ENCODE results near the gene DLG2. TPM values are rescaled to one million over a fixed set of nuclear protein-coding genes. Genes with fewer than 3 reads are reported as not detected.

DLG2 gene
- total and polyA plus RNA-seq, 2 of the 4 experiments (the other 2 are of a cell fraction) = 0.31 to 0.36 TPM

GRCh38 chr11:84339796-84340195 lies 1287.3 kb downstream of the DLG2 start:
- Histone ChIP-seq H3K56ac (ENCODE audit: extremely low read depth, insufficient read depth, low read length) (no peak overlapping the region), H3K9me1 (ENCODE audit: insufficient read depth, low read length) (no peaks in the 10 kb centered on the region), H2BK20ac (ENCODE audit: low read depth, low read length) (no peak overlapping the region), H3K9me3 (ENCODE audit: control insufficient read depth, insufficient read depth, low read length) (no peaks in the 10 kb centered on the region), H3K4me3 (ENCODE audit: insufficient read depth, low read depth, low read length) (no peak overlapping the region), H3K36me3 (ENCODE audit: control insufficient read depth, insufficient read depth, low read length) (no peaks in the 10 kb centered on the region), H4K5ac (ENCODE audit: low read depth, low read length) (no peak overlapping the region), H3K18ac (ENCODE audit: low read depth, low read length) (no peak overlapping the region), H3K27me3 (ENCODE audit: control insufficient read depth, insufficient read depth, low read length) (no peaks in the 10 kb centered on the region), H3K4ac (ENCODE audit: low read depth, low read length) (no peak overlapping the region), H3K9ac (ENCODE audit: low read depth, low read length) (no peak overlapping the region), H3K4me2 (ENCODE audit: low read depth, low read length) (no peak overlapping the region), H2BK15ac (ENCODE audit: low read depth, low read length) (no peak overlapping the region), H2AK5ac (ENCODE audit: low read depth, low read length) (no peak overlapping the region), H2BK120ac (ENCODE audit: low read depth, low read length) (no peak overlapping the region), H3K79me1 (ENCODE audit: low read depth in 1 of 2, low read length in 2 of 2) (no peaks in the 10 kb centered on the region), H4K91ac (ENCODE audit: insufficient read depth, low read depth, low read length) (no peak overlapping the region), H2AFZ (replicated peaks; ENCODE audit: low read length, poor library complexity) (no peak overlapping the region), H4K8ac (ENCODE audit: low read depth in 2 of 2, low read length in 2 of 2) (no peak overlapping the region), H3K23ac (ENCODE audit: low read depth, low read length) (no peak overlapping the region), H4K20me1 (ENCODE audit: insufficient read depth, low read length) (no peaks in the 10 kb centered on the region), H3K14ac (replicated peaks; ENCODE audit: low read depth, low read length) (no peak overlapping the region), H2BK5ac (ENCODE audit: low read depth, low read length, poor library complexity, severe bottlenecking) (no peak overlapping the region), H2AK9ac (replicated peaks; ENCODE audit: low read depth, low read length, poor library complexity) (no peak overlapping the region), H3K4me1 (ENCODE audit: control insufficient read depth, insufficient read depth, low read length) (no peaks in the 10 kb centered on the region), H3K27ac (ENCODE audit: insufficient read depth, low read length) (no peak overlapping the region)
- TF ChIP-seq MAZ (IDR thresholded peaks at IDR 0.05; ENCODE audit: borderline replicate concordance, low read depth, low read length) (no peak), RAD21 (IDR thresholded peaks at IDR 0.05; ENCODE audit: low read length) (no peak), POLR2A (IDR thresholded peaks at IDR 0.05; ENCODE audit: low read depth, low read length) (no peak), BHLHE40 (IDR thresholded peaks at IDR 0.05; ENCODE audit: low read depth, low read length) (no peak), CEBPB (IDR thresholded peaks at IDR 0.05; ENCODE audit: low read depth, low read length) (no peak), FOS (IDR thresholded peaks at IDR 0.05; ENCODE audit: low read depth, low read length) (no peak), RFX5 (IDR thresholded peaks at IDR 0.05; ENCODE audit: low read depth, low read length) (no peak), MAFK (IDR thresholded peaks at IDR 0.05; ENCODE audit: low read depth, low read length) (no peak), MXI1 (IDR thresholded peaks at IDR 0.05; ENCODE audit: borderline replicate concordance, low read depth, low read length) (no peak), CTCF (conservative IDR thresholded peaks at IDR 0.05; ENCODE audit: low read depth, low read length) (no peak), RCOR1 (IDR thresholded peaks at IDR 0.05; ENCODE audit: insufficient replicate concordance, low read length) (no peak), SMC3 (IDR thresholded peaks at IDR 0.05; ENCODE audit: low read depth, low read length) (no peak), NFE2L2 (IDR thresholded peaks at IDR 0.05; ENCODE audit: low read depth, low read length) (no peak), CHD1 (IDR thresholded peaks at IDR 0.05; ENCODE audit: low read depth, low read length) (no peak)
- TF ChIP-seq, protein P1, sequence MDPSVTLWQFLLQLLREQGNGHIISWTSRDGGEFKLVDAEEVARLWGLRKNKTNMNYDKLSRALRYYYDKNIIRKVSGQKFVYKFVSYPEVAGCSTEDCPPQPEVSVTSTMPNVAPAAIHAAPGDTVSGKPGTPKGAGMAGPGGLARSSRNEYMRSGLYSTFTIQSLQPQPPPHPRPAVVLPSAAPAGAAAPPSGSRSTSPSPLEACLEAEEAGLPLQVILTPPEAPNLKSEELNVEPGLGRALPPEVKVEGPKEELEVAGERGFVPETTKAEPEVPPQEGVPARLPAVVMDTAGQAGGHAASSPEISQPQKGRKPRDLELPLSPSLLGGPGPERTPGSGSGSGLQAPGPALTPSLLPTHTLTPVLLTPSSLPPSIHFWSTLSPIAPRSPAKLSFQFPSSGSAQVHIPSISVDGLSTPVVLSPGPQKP (IDR thresholded peaks at IDR 0.05; ENCODE audit: borderline replicate concordance, low read depth, low read length) = no peak
- TF ChIP-seq, protein P2, sequence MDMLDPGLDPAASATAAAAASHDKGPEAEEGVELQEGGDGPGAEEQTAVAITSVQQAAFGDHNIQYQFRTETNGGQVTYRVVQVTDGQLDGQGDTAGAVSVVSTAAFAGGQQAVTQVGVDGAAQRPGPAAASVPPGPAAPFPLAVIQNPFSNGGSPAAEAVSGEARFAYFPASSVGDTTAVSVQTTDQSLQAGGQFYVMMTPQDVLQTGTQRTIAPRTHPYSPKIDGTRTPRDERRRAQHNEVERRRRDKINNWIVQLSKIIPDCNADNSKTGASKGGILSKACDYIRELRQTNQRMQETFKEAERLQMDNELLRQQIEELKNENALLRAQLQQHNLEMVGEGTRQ (IDR thresholded peaks at IDR 0.05; ENCODE audit: low read depth, low read length) = no peak
- no CpG with 5 or more reads among the region's 3 CpGs for whole genome bisulfite sequencing, 2 experiments (ENCODE audit: extremely low coverage in 2 of 2, insufficient read length in 1 of 2)
- intact Hi-C loops (cut with micrococcal nuclease) = no loop called here
- DNase-seq (no peak), ATAC-seq (ENCODE audit: low read depth) (no peak)
- in situ Hi-C loops (cut with MboI; ENCODE audit: low sequenced_read_pairs) = no loop called here
- dilution Hi-C loops (cut with HindIII; ENCODE audit: low sequenced_read_pairs, unreplicated experiment) = no loop called here
- CTCF ChIA-PET = no interaction called here
- no TSS peak for BruUV-seq (replicated peaks)
- POLR2A ChIA-PET (ENCODE audit: unreplicated experiment) = no interaction called here

All from IMR-90 (cell line).